Measurements from ENCODE around the gene MBOAT2. TPM values are rescaled to one million over a fixed set of nuclear protein-coding genes. Genes with fewer than 3 reads are reported as not detected.

Gene MBOAT2
- total and polyA plus RNA-seq, 5 donors, result 4.5 to 11.0 (median 8.8) TPM

DNA sequence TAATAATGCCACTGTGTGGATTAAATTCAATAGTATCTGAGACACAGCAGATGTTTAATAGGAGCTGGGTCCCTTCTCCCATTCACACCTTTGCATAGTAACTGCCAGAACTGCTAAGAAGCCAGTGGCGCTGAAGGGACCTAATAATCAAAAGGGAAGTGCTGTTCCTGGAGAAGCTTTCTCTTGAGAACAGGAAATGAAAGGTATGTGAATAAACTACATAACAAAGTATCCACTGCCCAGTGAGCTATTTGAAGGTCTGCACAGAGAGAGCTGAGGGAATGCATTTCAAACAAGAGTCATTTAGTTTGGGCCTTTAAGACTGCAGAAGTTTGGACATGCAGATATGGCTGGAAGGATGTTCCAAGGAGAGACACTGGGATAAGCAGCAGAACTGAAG is 110.0 kb downstream of the MBOAT2 start:
- Histone ChIP-seq H3K9me3 (ENCODE audit: control insufficient read depth, low read length) (no peaks in the 10 kb centered on the region), H3K4me3 (ENCODE audit: low read length) (no peak overlapping the region), H3K27ac (ENCODE audit: low read length) (no peak overlapping the region), H3K27me3 (ENCODE audit: control insufficient read depth, insufficient read depth) (no peaks in the 10 kb centered on the region), H3K4me1 (ENCODE audit: control insufficient read depth, insufficient read depth, low read length) (no peaks in the 10 kb centered on the region)
- ATAC-seq (no peak), DNase-seq (no peak)
- intact Hi-C loops (cut with DNase I), result no loop called here
- WGBS, result 85% methylated on average over 1 of the region's 1 CpG

DNA sequence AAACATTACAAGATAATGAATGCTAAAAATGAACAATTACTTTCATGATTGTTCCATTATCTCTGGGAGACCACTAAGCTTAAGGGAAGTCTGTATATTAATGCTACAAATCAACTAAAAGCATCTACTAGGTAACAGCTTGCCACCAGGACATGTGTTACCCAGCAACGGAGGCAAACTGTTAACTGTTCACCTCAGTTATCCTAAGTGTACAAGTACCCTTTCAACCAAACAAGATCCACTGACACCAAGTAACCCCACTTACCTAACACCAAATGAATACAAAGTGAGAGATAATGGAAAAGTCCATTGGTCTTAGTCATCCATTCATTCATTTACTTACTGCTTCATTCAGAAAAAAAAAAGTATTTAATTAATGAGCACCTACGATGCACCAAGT is 111.4 kb downstream of the MBOAT2 start:
- 88% methylated on average over 2 of the region's 2 CpGs for WGBS
- Histone ChIP-seq H3K27ac (ENCODE audit: low read length) (no peak overlapping the region), H3K4me3 (ENCODE audit: low read length) (no peak overlapping the region), H3K9me3 (ENCODE audit: control insufficient read depth, low read length) (no peaks in the 10 kb centered on the region), H3K4me1 (ENCODE audit: control insufficient read depth, insufficient read depth, low read length) (no peaks in the 10 kb centered on the region), H3K27me3 (ENCODE audit: control insufficient read depth, insufficient read depth) (no peaks in the 10 kb centered on the region)
- intact Hi-C loops (cut with DNase I), result no loop called here
- DNase-seq (no peak), ATAC-seq (no peak)

DNA sequence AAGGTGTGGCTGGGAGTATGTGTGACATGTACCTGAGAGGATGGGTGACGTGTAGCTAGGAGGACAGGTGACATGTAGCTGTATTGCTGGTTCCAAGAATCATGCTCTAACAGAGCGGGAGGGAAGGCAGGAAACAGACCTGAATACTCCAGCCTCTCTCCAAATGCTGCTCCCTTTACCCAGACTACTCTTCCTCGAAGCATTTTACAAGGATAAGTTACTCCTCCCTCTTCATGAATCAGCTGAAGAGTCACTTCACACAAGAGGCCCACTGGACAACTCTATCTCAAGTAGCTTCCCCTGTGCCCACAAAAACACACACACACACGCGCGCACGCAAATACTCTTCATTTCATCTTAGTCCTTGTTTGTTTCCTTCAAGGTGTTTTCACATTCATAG is 113.5 kb downstream of the MBOAT2 start:
- intact Hi-C loops (cut with DNase I), result no loop called here
- no peaks in the 10 kb centered on the region for H3K4me1 ChIP-seq (ENCODE audit: control insufficient read depth, insufficient read depth, low read length)
- no peak overlapping the region for H3K27ac ChIP-seq (ENCODE audit: low read length)
- 92% methylated on average over 7 of the region's 7 CpGs for WGBS
- H3K4me3 ChIP-seq (ENCODE audit: low read length), result no peak overlapping the region
- no peak for ATAC-seq
- H3K9me3 ChIP-seq (ENCODE audit: control insufficient read depth, low read length), result no peaks in the 10 kb centered on the region
- no peak for DNase-seq
- no peaks in the 10 kb centered on the region for H3K27me3 ChIP-seq (ENCODE audit: control insufficient read depth, insufficient read depth)

- DNase-seq, result no peak
- intact Hi-C loops (cut with DNase I), result no loop called here
- H3K4me3 ChIP-seq (ENCODE audit: low read length), result no peak overlapping the region
- no peaks in the 10 kb centered on the region for H3K9me3 ChIP-seq (ENCODE audit: control insufficient read depth, low read length)
- 92% methylated on average over 8 of the region's 8 CpGs for WGBS
- no peaks in the 10 kb centered on the region for H3K4me1 ChIP-seq (ENCODE audit: control insufficient read depth, insufficient read depth, low read length)
- no peaks in the 10 kb centered on the region for H3K27me3 ChIP-seq (ENCODE audit: control insufficient read depth, insufficient read depth)
- ATAC-seq, result no peak
- no peak overlapping the region for H3K27ac ChIP-seq (ENCODE audit: low read length)
Observed at GRCh38 chr2:8888963-8889362, 114.5 kb downstream of the MBOAT2 start.

DNA sequence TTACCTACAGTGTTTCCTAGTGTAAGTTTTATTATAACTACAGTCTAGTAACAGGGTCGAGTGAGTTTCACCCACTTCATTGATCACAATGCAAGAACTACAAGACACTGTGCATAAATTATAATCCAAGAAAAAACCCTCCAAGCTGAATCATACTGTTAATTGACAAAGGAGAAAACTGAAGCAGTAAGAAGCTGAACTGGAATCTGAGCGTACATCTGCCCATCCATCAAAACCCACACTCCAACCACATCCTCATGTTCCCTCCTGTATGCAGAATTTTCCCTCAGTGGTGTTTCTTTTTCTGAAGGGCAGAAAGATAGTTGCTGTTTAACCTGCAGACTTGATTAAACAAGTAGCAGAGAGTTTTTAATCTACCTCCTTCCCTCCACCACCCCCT is 116.6 kb downstream of the MBOAT2 start:
- H3K9me3 ChIP-seq (ENCODE audit: control insufficient read depth, low read length), result no peaks in the 10 kb centered on the region
- H3K4me1 ChIP-seq (ENCODE audit: control insufficient read depth, insufficient read depth, low read length), result no peaks in the 10 kb centered on the region
- DNase-seq (no peak), ATAC-seq (no peak)
- intact Hi-C loops (cut with DNase I), result no loop called here
- no peak overlapping the region for H3K4me3 ChIP-seq (ENCODE audit: low read length)
- H3K27me3 ChIP-seq (ENCODE audit: control insufficient read depth, insufficient read depth), result no peaks in the 10 kb centered on the region
- 87% methylated on average over 2 of the region's 2 CpGs for WGBS
- H3K27ac ChIP-seq (ENCODE audit: low read length), result no peak overlapping the region

GRCh38 chr2:8886202-8886518 is 117.3 kb downstream of the MBOAT2 start:
- Histone ChIP-seq H3K27me3 (ENCODE audit: control insufficient read depth, insufficient read depth) (no peaks in the 10 kb centered on the region), H3K27ac (ENCODE audit: low read length) (no peak overlapping the region), H3K9me3 (ENCODE audit: control insufficient read depth, low read length) (no peaks in the 10 kb centered on the region), H3K4me3 (ENCODE audit: low read length) (no peak overlapping the region), H3K4me1 (ENCODE audit: control insufficient read depth, insufficient read depth, low read length) (no peaks in the 10 kb centered on the region)
- intact Hi-C loops (cut with DNase I), result no loop called here
- WGBS, result 53% methylated on average over 1 of the region's 1 CpG
- DNase-seq (no peak), ATAC-seq (no peak)

DNA sequence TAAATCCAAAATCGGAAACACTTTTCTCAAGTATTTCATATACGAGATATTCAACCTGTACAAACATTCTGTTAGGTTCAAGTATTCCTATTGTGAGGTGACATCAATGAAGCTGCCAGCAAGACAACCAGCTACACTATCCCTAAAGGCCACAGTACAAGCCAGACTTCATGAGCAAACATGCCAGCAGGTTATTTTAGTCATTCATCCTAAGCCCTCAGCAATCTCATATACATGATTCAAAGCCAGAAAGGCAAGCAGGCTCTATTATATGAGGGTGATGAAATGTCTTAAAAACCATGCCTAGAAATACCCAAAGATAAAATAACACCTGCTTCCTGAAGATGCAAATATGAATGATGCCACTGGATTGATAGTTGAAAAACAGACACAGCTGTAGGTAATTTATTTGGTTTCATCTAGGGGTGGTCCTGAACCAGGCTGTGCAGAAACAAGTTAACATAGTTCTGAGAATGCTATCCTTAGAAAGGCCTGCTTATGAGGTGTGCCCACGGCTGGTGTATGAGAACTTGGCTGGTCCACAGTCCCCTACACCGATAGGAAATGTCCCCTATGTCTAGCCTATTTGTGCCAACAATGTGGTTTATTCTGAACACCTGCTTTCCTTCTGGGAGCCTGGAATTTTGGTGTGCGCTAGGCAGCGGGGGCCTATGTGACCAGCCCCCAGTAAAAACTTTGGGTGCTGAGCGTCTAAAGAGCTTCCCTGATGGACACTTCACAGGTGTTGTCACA is 117.9 kb downstream of the MBOAT2 start:
- H3K9me3 ChIP-seq (ENCODE audit: control insufficient read depth, low read length), result no peaks in the 10 kb centered on the region
- no peaks in the 10 kb centered on the region for H3K27me3 ChIP-seq (ENCODE audit: control insufficient read depth, insufficient read depth)
- ATAC-seq (no peak), DNase-seq (no peak)
- no peaks in the 10 kb centered on the region for H3K4me1 ChIP-seq (ENCODE audit: control insufficient read depth, insufficient read depth, low read length)
- intact Hi-C loops (cut with DNase I), result no loop called here
- H3K27ac ChIP-seq (ENCODE audit: low read length), result no peak overlapping the region
- WGBS, result 90% methylated on average over 7 of the region's 7 CpGs
- H3K4me3 ChIP-seq (ENCODE audit: low read length), result no peak overlapping the region

DNA sequence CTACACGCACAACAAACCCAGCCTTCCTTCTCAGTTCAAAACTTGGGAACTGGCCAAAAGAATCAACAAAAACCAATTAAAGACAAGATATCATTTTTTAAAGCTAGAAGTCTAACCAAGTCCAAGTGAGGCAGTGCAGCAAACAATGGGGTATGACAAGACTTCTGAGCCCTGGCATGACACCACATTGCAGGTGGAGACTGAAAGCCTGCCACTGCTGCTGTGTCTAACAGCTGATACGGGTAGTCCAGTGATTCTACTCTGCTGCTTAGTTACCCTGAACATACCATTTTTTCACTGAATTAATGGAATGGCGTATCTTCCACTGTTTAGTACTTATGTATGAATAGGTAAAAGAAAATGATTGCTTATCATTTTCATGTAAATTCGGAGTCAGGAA is 118.7 kb downstream of the MBOAT2 start:
- H3K4me1 ChIP-seq (ENCODE audit: control insufficient read depth, insufficient read depth, low read length), result no peaks in the 10 kb centered on the region
- no peak overlapping the region for H3K27ac ChIP-seq (ENCODE audit: low read length)
- ATAC-seq (no peak), DNase-seq (no peak)
- 95% methylated on average over 4 of the region's 4 CpGs for WGBS
- intact Hi-C loops (cut with DNase I), result no loop called here
- no peak overlapping the region for H3K4me3 ChIP-seq (ENCODE audit: low read length)
- no peaks in the 10 kb centered on the region for H3K27me3 ChIP-seq (ENCODE audit: control insufficient read depth, insufficient read depth)
- H3K9me3 ChIP-seq (ENCODE audit: control insufficient read depth, low read length), result no peaks in the 10 kb centered on the region

DNA sequence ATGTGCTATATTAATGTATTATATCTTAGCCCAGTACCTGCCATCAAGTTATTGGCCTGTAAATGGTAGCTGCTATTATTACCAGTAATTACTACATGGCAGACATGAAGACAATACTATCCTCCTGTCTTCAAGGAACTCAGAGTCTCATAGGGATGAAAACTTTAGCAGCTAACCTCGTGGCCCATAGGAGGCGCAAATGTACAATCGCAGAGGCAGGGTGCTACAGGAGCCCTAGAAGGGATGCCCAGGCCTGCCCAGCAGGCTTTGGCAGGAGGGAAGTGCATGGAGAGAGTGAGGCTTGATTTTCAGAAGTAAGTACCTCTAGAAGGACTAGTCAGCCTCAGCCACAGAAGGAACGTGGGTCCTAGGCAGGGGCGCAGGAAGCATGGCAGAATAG is 121.4 kb downstream of the MBOAT2 start:
- Histone ChIP-seq H3K4me1 (ENCODE audit: control insufficient read depth, insufficient read depth, low read length) (no peaks in the 10 kb centered on the region), H3K27ac (ENCODE audit: low read length) (no peak overlapping the region), H3K4me3 (ENCODE audit: low read length) (no peak overlapping the region), H3K9me3 (ENCODE audit: control insufficient read depth, low read length) (no peaks in the 10 kb centered on the region), H3K27me3 (ENCODE audit: control insufficient read depth, insufficient read depth) (no peaks in the 10 kb centered on the region)
- intact Hi-C loops (cut with DNase I), result no loop called here
- no peak for DNase-seq
- WGBS, result 72% methylated on average over 5 of the region's 5 CpGs
- ATAC-seq, result no peak

- DNase-seq, result no peak
Observed at GRCh38 chr2:8877894-8878293, 125.6 kb downstream of the MBOAT2 start.

GRCh38 chr2:8877332-8877731 is 126.2 kb downstream of the MBOAT2 start:
- 89% methylated on average over 4 of the region's 4 CpGs for WGBS
- no peaks in the 10 kb centered on the region for H3K9me3 ChIP-seq (ENCODE audit: control insufficient read depth, low read length)
- intact Hi-C loops (cut with DNase I), result loop anchor here in 1 of 4 donors (10.0 kb wide), 1 partner anchor 257 kb away; no protein-coding TSS in a partner anchor
- ATAC-seq (no peak), DNase-seq (no peak)
- H3K27me3 ChIP-seq (ENCODE audit: control insufficient read depth, insufficient read depth), result no peaks in the 10 kb centered on the region
- H3K27ac ChIP-seq (ENCODE audit: low read length), result no peak overlapping the region
- no peak overlapping the region for H3K4me3 ChIP-seq (ENCODE audit: low read length)
- no peaks in the 10 kb centered on the region for H3K4me1 ChIP-seq (ENCODE audit: control insufficient read depth, insufficient read depth, low read length)

More at GRCh38 chr2:8877894-8878293, 125.6 kb downstream of the MBOAT2 start:
- intact Hi-C loops (cut with DNase I), result loop anchor here in 1 of 4 donors (10.0 kb wide), 1 partner anchor 257 kb away; no protein-coding TSS in a partner anchor
- H3K4me1 ChIP-seq (ENCODE audit: control insufficient read depth, insufficient read depth, low read length), result no peaks in the 10 kb centered on the region
- no peak overlapping the region for H3K27ac ChIP-seq (ENCODE audit: low read length)
- no peak for ATAC-seq
- WGBS, result 94% methylated on average over 4 of the region's 4 CpGs
- no peaks in the 10 kb centered on the region for H3K27me3 ChIP-seq (ENCODE audit: control insufficient read depth, insufficient read depth)
- H3K4me3 ChIP-seq (ENCODE audit: low read length), result no peak overlapping the region
- no peaks in the 10 kb centered on the region for H3K9me3 ChIP-seq (ENCODE audit: control insufficient read depth, low read length)

- Histone ChIP-seq H3K27me3 (ENCODE audit: control insufficient read depth, insufficient read depth) (no peaks in the 10 kb centered on the region), H3K4me1 (ENCODE audit: control insufficient read depth, insufficient read depth, low read length) (no peaks in the 10 kb centered on the region), H3K9me3 (ENCODE audit: control insufficient read depth, low read length) (no peaks in the 10 kb centered on the region), H3K4me3 (ENCODE audit: low read length) (no peak overlapping the region), H3K27ac (ENCODE audit: low read length) (no peak overlapping the region)
- intact Hi-C loops (cut with DNase I), result loop anchor here in 1 of 4 donors (10.0 kb wide), 1 partner anchor 258 kb away; no protein-coding TSS in a partner anchor
- ATAC-seq (no peak), DNase-seq (no peak)
Observed at GRCh38 chr2:8876628-8877027, 126.9 kb downstream of the MBOAT2 start.
